ENCODE measurements around the gene UMPS.
"Not testable (repeated sequence)": the region's sequence is repeated elsewhere in the genome, so short reads cannot be mapped to it uniquely, and the experiment has no call there.

The UMPS gene

DNA sequence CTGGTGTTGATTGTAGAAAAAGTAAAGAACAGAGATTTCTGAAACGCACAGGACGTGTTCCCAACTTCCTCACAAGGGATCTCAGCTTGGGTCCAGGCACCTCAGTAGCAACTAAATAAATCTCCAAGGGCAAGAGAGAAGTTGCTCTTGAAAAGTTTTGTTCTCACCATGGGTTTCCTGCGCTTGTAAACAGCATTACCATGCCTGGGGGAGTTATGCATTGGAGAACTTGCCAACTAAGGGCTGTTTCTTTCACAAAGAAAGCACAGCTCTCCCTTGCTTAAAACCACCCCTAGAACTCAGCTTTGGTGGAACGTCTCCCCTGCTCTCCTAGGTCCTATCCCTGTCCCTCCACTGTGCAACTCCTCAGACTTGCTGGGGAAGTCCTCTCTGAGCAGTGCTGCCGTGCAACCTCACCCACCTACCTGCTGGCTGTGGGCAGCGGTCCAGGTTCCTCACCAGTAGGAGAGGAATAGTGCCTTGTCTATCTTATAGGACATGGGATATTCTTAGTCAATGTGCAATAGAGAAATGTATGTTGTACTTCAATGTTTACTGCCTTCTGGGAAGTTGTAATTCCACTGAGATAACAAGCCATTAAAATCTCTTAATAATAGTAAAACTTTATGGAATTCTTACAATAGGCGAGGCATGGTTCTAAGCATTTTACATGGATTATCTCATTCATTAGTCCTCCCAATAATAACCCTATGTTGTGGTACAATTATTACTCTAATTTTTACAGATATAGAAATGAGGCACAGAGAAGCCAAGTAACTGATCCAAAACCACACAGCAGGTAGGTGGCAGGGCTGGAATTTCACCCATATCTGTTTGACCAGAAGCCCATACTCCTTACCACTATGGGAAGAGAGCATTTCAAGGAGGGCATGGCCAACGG is 51.5 kb downstream of the UMPS start:
- no peak for DNase-seq

DNA sequence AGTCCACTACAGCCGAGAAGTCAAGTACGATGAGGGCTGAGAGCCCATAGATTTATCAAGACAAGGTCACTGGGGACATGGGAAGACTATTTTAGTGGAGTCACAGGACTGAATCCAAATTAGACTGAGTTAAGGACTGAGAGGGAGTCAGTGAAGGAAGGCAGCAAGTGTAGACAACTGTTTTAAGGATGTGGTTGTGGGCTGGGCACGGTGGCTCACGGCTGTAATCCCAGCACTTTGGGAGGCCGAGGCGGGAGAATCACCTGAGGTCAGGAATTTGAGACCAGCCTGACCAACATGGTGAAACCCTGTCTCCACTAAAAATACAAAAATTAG is 52.1 kb downstream of the UMPS start:
- not testable (repeated sequence) for DNase-seq

DNA sequence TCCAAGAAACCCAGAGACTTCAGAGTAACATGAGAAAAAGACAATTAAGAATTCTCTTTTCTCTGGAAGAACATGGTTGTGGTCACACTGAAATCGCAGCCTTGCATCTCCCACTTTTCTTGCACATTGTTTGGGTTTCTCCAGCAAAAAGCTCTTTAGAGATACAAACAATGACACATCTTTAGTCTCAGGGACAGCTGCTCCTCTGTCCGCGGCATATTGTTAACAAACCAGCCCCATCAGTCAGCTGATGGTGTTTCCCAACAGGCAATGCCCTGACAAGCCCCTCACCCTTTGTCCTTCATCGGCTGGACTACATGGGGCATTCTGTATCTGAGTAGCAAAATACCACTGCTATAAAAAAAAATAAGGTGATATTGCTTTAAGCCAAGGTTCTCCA is 53.4 kb downstream of the UMPS start:
- DNase-seq, result no peak

DNA sequence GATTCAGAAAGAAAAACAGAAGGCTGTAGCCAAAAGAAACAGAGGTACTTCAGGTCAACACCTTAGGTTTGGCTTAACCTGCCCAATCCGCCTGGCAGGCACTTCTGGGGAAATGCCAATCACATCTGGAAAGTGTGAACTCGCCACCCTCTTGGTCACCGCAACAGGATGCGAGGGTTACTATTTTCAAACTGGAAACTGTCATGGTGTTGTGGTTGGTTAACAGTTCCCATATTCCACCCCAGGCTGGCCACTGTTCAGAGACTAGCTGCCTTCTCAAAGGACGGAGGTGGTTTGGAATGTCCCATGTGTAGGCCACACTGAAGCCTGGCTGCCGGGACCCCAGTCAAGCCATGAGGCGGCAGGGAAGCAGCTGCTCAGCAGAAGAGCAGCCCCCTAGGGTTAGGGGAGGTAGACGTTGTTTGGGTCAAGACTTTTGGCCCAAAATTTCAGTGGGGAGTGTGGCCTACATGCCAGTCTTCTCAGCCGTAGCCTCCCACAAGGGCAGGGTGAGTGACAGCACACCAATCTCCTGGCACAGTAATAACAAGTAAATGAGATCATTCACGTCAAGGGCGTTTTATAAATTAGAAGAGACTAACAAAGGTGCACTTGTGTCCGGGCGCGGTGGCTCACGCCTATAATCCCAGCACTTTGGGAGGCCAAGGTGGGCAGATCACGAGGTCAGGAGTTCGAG is 54.6 kb downstream of the UMPS start:
- no peak for DNase-seq

DNA sequence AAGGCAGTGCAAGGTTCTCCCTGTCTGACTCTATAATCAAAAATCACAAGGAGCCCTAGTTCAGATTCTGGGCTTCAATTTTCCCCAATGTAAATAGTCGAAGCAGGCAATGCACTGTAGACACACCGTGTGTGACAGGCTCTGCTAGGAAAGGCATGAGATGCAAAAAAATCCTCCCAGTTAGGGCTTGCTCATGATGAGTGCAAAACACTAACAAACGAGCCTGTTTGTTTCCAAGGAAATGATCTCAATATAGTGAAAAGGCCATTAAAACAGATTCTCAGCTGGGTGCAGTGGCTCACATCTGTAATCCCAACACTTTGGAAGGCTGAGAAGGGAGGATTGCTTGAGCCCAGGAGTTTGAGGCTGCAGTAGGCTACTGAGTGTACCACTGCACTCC is 55.7 kb downstream of the UMPS start:
- DNase-seq, result no peak

DNA sequence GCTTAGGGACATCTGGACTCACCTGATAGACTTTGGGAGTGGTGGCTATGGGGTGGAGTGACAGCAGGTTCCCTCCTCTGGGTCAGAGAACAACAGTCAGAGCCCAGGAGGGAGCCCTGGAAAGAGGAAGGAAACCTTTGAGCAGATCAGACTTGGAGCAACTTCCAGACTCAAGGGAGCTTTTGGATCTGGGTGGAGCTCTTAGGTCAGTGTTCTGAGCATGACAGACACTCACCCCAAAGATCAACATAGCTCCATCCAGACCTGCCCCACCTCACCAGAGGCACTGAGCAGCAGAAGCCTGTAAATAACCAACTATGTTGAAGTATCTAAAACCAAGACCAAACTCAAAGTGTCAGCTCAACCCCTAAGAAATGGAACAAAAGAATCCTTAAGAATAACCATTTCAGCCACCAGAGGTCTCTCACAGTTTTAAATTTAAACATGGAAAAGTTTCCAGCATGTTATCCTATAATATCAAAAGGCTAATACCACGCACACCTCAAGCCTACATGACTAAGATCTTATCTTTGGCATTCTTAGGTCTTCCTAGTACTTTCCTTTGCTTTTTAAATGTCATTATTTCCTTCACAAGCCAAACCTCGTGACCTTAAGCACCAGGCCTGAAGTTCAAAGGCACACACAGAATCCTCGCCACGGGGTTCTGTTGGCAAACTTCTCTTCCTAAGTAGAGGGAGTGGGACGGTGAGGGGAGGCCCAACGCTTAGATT is 56.4 kb downstream of the UMPS start:
- no peak for DNase-seq

DNA sequence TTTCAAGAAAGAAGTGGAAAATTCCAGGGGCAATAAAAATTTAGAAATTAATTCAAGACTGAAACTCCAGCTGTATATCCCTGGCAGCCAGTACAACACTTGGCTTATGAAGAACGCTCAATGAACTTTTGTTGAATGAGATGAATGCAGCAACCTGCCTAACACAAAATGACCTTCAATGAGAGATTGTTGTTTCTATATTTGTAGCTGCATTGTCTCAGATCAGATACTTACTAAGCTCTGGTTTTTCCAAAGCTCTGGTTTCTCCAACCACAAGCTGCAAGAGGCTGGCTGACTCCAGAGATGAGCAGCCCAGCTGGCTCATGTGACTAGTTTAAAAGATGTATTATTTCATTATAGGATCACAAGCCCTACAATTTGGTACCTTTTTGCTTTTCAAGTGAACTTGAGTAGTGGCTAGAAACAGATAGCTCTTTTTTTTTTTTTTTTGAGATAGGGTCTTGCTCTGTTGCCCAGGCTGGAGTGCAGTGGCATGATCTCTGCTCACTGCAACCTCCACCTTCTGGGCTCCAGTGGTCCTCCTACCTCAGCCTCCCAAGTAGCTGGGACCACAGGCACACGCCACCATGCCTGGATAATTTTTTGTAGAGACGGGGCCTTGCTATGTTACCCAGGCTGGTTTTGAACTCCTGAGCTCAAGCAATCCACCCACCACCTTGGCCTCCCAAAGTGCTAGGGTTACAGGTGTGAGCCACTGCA is 57.4 kb downstream of the UMPS start:
- DNase-seq, result no peak

DNA sequence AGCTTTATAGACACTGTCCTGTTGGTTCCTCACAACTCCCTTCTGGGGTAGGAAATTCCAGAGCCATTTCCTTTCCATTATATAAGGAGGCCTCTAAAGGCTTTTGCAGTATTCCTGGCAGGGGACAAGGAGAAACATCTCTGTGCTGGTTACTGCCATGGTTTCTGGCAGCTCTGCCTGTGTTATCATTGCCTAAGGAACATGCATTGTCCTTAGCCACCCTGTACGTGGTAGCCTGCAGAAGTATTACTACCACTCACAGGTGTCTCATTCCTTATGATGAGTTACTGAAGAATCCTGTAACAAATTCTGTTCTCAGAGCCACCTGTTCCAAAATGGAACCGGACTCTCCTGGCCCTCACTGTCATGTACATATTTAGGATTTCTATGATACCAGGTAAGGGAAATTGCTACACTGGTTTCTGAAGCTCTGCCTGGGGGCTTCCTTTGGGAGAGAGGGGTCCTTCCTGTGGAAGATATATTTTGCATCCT is 58.0 kb downstream of the UMPS start:
- DNase-seq, result no peak

DNA sequence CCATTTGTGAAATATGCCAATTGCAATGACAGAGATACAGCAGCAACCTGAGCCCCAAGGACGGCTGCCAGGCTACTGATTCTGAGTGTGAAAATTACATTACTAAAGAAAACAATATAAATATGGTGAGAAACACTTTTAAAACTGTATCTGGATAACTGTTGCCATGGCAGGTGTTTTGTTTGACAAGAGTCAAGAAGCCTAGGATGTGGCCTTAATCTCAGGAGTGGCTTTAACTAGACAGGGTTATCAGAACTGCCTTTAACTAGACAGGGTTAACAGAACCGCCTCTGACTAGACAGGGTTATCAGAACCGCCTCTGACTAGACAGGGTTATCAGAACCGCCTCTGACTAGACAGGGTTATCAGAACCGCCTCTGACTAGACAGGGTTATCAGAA is 58.9 kb downstream of the UMPS start:
- not testable (repeated sequence) for DNase-seq

DNA sequence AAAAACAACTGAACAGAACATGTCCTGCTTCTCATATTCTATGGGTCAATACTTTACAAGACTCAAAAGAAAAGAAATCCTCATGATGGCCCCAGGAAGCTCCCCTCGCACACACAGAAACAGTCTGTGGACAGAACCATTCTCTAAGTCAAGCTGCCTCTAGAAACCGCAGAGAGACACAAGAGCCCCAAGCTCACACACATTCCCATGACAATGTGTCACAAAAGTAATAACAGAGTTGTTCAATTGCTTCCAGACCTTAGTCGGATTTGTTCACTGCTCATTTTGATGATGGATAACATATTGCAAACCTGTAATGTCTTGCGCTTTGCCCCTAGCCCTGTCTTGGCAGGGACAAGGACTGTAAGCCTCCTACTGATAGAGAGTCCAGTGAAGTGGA is 60.9 kb downstream of the UMPS start:
- no peak for DNase-seq

DNA sequence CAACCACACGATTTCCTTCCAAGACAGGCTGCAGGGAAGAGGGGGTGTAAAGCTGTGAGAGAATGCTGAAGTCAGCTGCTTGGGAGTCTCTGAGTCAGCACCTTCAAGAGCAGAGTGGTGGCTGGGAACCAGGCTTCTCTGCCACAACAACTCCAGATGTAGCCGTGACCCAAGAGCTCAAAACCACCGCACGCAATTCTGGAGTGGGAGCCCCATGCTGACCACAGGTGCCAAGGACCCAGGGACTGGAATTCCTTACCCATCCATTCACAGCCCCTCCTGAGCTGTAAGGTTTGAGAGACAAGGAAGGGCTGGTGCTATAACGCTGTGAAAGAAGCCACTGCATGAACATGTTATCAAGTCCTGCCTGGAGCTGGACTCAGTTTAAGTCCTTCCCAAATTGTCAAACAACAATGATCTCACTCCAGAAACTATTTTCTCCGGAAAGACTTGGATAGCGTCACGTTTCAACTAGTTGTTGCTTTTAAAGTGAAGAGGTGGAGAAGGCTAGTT is 61.4 kb downstream of the UMPS start:
- no peak for DNase-seq

DNA sequence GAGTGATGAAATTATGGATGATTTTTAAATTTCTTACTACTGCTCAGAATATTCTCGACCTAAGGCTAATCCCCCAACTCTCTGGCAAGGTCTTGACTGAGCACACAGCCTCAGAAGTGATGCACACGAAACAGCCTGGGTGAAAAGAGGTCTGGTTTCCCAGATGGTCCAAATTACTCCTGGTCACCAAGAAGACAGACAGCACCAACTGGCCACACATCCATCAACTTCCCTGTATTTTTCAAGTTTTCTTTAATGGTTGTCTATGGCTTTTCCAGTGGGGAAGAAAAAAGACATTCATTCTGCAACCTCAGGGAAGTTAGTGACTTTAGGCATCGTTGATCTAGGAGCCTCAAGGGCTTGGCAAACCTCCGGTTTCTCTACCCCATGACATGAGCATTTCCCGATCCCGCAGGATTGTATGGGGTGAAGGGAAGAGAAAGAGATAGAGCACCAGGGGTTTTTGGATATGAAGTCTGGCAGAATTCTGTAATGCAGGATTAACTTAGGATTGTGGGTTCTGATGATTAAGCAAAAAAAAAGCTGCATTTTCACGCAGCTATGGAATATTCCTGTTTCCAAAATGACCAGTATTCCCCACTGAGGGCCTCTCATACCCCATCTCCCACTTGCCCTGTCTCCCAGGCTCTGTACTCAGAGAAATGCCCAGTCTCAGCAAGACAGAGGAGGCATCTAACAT is 62.2 kb downstream of the UMPS start:
- DNase-seq, result no peak

DNA sequence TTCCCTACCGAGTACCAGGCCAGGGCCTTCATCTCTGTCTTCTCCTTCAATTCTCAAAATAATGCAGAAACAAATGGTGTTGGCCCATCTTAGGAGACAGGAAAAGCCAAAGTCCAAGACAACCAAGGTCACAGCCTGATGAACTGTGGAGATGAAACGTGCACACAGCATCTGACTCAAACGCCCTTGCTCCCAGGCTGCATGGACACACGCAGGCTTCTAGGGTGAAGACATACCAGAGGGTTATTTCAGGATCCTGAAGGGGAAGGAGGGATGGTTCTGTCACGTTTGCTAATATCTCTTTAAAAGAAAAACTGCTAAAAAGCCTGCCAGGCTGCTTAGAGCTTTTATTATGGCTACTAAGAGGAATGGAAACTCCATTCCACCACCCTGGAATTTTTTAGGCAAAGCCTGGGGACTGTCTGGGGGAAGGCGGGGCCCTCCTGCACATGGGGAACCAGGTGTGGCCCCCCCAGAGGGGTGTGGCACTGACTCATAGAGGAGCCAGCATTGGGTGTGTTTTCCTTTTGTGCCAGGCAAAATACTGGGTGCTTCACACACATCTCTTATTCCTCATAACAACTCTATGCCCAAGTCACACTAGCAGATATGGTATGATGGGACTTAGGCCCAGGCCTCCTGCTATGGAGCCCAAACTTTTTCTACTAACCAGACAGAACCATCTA is 62.9 kb downstream of the UMPS start:
- no peak for DNase-seq

DNA sequence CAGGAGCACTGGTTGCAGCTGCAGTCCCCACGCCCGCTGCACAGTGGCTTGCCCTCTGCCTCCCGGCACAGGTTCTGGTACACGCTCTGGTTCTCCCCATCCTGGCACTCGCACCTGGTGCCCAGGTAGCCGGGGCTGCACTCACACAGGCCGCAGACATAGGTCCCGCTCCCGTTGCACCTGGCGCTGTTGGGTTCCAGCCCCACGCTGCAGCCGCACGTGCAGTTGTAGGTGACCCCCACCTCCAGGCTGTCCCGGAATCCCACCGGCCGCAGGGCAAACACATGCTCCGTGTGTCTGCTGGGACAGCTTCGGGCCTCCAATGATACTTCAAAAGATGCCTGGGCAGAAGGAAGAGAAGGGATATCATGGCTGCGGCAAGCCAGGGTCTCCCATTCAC is 66.2 kb downstream of the UMPS start:
- DNase-seq, result no peak

DNA sequence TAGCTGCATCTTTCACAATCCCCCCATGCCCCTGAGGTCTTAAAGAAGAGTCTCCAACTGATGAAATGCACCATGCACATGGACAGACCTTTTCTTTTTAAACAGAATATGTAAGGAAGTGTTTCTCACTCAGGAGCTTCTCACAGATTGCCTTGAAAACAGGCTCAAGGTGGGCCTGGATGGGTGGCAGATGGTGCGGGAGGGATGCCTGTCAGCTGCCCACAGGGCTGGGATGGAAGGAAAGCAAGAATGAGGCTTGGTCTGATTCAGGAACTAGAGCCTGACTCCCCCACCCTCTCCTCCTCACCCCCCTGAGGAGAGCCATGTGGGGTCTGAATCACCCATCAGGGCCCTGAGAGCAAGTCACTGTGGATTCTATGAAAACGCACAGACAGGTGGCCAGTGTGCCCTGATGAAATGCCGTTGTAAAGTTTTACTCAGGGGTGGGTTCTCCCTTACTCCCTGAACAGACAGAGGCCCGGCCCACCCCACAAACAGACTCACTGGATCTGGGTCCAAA is 67.2 kb downstream of the UMPS start:
- DNase-seq, result no peak

Measured in T1000 (cell line).